Bladder microvascular endothelial cell (primary cell): ENCODE measurements around the gene RITA1. TPM values are rescaled to one million over a fixed set of nuclear protein-coding genes. Genes with fewer than 3 reads are reported as not detected.

Source experiments
- total RNA-seq: library from RNA; depleted of rRNA; stranded (reverse); fragments of >200 nt; gene quantifications from 2 replicates; pipeline ENCODE4 v1.2.3, GENCODE V29; 2014

The RITA1 gene
- 12.8 and 15.0 TPM in 2 replicates for total RNA-seq

GRCh38 chr12:113185180-113186032 lies at the start of gene RITA1, which contains the start of gene DDX54:
Gene RITA1 (plus strand): TSS chr12:113185721. CDS start chr12:113186747, 1,026 bp downstream.
Gene DDX54 (minus strand): TSS chr12:113185478. CDS start chr12:113185451, 27 bp downstream.

GRCh38 chr12:113149361-113150150 lies 36.0 kb upstream of the RITA1 start, which contains the start of gene CFAP73:
Gene CFAP73 (plus strand): TSS chr12:113149724. CDS start chr12:113149858, 134 bp downstream.

GRCh38 chr12:113221181-113221996 lies 35.9 kb downstream of the RITA1 start, which contains the start of gene TPCN1:
Gene TPCN1 (plus strand): TSS chr12:113221464. CDS start chr12:113226853, 5,389 bp downstream.

Other genes with a start within 250 kb of the RITA1 start
- gene OAS3, start 247.2 kb upstream of the RITA1 start, total RNA-seq = 15.1 and 18.8 TPM in 2 replicates
- 16.5 and 19.6 TPM in 2 replicates for gene OAS2, start 207.2 kb upstream of the RITA1 start, total RNA-seq
- 0.16 and 1.2 TPM in 2 replicates for gene DTX1, start 129.0 kb upstream of the RITA1 start, total RNA-seq
- not detected in 2 replicates for gene RASAL1, start 50.0 kb upstream of the RITA1 start, total RNA-seq
- not detected in 2 replicates for gene CFAP73, start 36.0 kb upstream of the RITA1 start, total RNA-seq
- 36.3 and 41.4 TPM in 2 replicates for gene DDX54, start 243 bp upstream of the RITA1 start, total RNA-seq
- 4.9 and 11.8 TPM in 2 replicates for gene TPCN1, start 35.7 kb downstream of the RITA1 start, total RNA-seq
- gene SLC8B1, start 149.4 kb downstream of the RITA1 start, total RNA-seq = 14.2 and 19.2 TPM in 2 replicates
- gene PLBD2, start 172.9 kb downstream of the RITA1 start, total RNA-seq = 16.8 and 28.0 TPM in 2 replicates
- not detected in 2 replicates for gene SDS, start 218.2 kb downstream of the RITA1 start, total RNA-seq
- 3.6 and 6.4 TPM in 2 replicates for gene SDSL, start 236.7 kb downstream of the RITA1 start, total RNA-seq